GM18498 (cell line): Measurements from ENCODE around the gene CD300E.
"Not testable (repeated sequence)": the region's sequence is repeated elsewhere in the genome, so short reads cannot be mapped to it uniquely, and the experiment has no call there.

Source experiments
- ATAC-seq: cut with Tn5 transposase; IDR thresholded peaks from one replicate; pipeline ENCODE4 v1.9.1; 2021; ENCODE audit warnings: mild to moderate bottlenecking, moderate library complexity; ENCODE audit not compliant: unreplicated experiment

The CD300E gene

GRCh38 chr17:74636541-74637085, 13.1 kb upstream of the CD300E start:
- not testable (repeated sequence) for ATAC-seq

GRCh38 chr17:74635418-74635817, 11.9 kb upstream of the CD300E start:
- ATAC-seq, result no peak

- no peak for ATAC-seq
These were observed 9.8 kb upstream of the CD300E start for GRCh38 chr17:74633326-74633725.

- ATAC-seq, result no peak
These were observed 9.1 kb upstream of the CD300E start for GRCh38 chr17:74632617-74633016.

- ATAC-seq, result no peak
These were observed 8.2 kb upstream of the CD300E start for GRCh38 chr17:74631468-74632450.

GRCh38 chr17:74630251-74630650, 6.7 kb upstream of the CD300E start:
- not testable (repeated sequence) for ATAC-seq

GRCh38 chr17:74625661-74626060, 2.1 kb upstream of the CD300E start:
- ATAC-seq, result no peak

- no peak for ATAC-seq
These were observed 593 bp upstream of the CD300E start for GRCh38 chr17:74624131-74624530.

- no peak for ATAC-seq
These were observed 4.4 kb downstream of the CD300E start for GRCh38 chr17:74619077-74619673.

GRCh38 chr17:74618451-74618850, 5.1 kb downstream of the CD300E start:
- no peak for ATAC-seq

- no peak for ATAC-seq
These were observed 6.8 kb downstream of the CD300E start for GRCh38 chr17:74616696-74617095.

GRCh38 chr17:74612046-74612445, 11.5 kb downstream of the CD300E start:
- no peak for ATAC-seq

- no peak for ATAC-seq
These were observed 13.4 kb downstream of the CD300E start for GRCh38 chr17:74610108-74610507.

- no peak for ATAC-seq
These were observed 15.0 kb downstream of the CD300E start for GRCh38 chr17:74608511-74608910.

- no peak for ATAC-seq
These were observed 16.3 kb downstream of the CD300E start for GRCh38 chr17:74607221-74607620.

GRCh38 chr17:74606050-74606449, 17.5 kb downstream of the CD300E start:
- no peak for ATAC-seq

GRCh38 chr17:74605361-74605760, 18.2 kb downstream of the CD300E start:
- ATAC-seq, result no peak

GRCh38 chr17:74604761-74605160, 18.8 kb downstream of the CD300E start:
- no peak for ATAC-seq

- ATAC-seq, result no peak
These were observed 19.3 kb downstream of the CD300E start for GRCh38 chr17:74604200-74604599.

- no peak for ATAC-seq
These were observed 19.8 kb downstream of the CD300E start for GRCh38 chr17:74603746-74604145.

- ATAC-seq, result no peak
These were observed 20.4 kb downstream of the CD300E start for GRCh38 chr17:74603037-74603635.
